HEK293 (cell line): ENCODE data around the gene KRTAP10-6.

Experiments used
- CTCF ChIA-PET: fragments of 350-600 bp; formaldehyde crosslinking; extraction: SDS; loops from one replicate; lab custom pipeline; 2021; ENCODE audit warnings: antibody characterized with exemption; lab: Yijun Ruan, JAX
- POLR2A ChIA-PET: fragments of 300-600 bp; formaldehyde crosslinking; extraction: SDS; loops from one replicate; lab custom pipeline; 2020; ENCODE audit warnings: antibody characterized with exemption, inconsistent platforms; lab: Yijun Ruan, JAX
- H3K27ac ChIP-seq: fragments of 200-500 bp; sonication (Bioruptor generic); 2 replicates; pipeline ENCODE4 v1.5.1; 2014; ENCODE audit warnings: low read depth, low read length, control low read depth, inconsistent platforms; ENCODE audit errors: extremely low read depth
- H3K36me3 ChIP-seq, 2 experiments: fragments of 200-500 bp in 1 of 2; sonication (Bioruptor generic) in 1 of 2; 1 replicate in 1 of 2; 2 replicates in 1 of 2; pipeline ENCODE4 v1.5.1; 2014 to 2017; ENCODE audit warnings: inconsistent platforms in 2 of 2, low read length in 2 of 2; ENCODE audit not compliant: control insufficient read depth in 2 of 2, insufficient read depth in 1 of 2
- H3K4me1 ChIP-seq: fragments of 200-500 bp; sonication (Bioruptor generic); 2 replicates; pipeline ENCODE4 v1.5.1; 2014; ENCODE audit warnings: mild to moderate bottlenecking, low read length, inconsistent platforms; ENCODE audit not compliant: control insufficient read depth, insufficient read depth
- H3K4me3 ChIP-seq: 2 replicates; pipeline ENCODE4 v1.5.1; 2011; ENCODE audit warnings: low read depth, mild to moderate bottlenecking, control low read depth, low read length, moderate library complexity
- H3K9me3 ChIP-seq: fragments of 200-500 bp; sonication (Bioruptor generic); 2 replicates; pipeline ENCODE4 v1.5.1; 2014; ENCODE audit warnings: low read depth, low read length, inconsistent platforms; ENCODE audit not compliant: control insufficient read depth, insufficient read depth
- ELK4 ChIP-seq: IDR thresholded peaks from 2 replicates; pipeline ENCODE4 v1.6.1; 2011; ENCODE audit warnings: mild to moderate bottlenecking, low read depth, low read length, borderline replicate concordance
- GLI2 ChIP-seq: fragments of 450-650 bp; formaldehyde crosslinking; IDR thresholded peaks from 2 replicates; pipeline ENCODE4; 2017; ENCODE audit warnings: missing biosample characterization, missing genetic modification characterization, low read depth, borderline replicate concordance
- KLF8 ChIP-seq: fragments of 450-650 bp; formaldehyde crosslinking; IDR thresholded peaks from 2 replicates; pipeline ENCODE4 v1.5.1; 2016; ENCODE audit warnings: missing biosample characterization, missing genetic modification characterization
- MEIS1 ChIP-seq: sonication (generic); formaldehyde crosslinking; IDR thresholded peaks from 2 replicates; pipeline ENCODE4 v1.8.1; 2022; ENCODE audit warnings: missing genetic modification reagents, mild to moderate bottlenecking, borderline replicate concordance
- SALL2 ChIP-seq: fragments of 450-650 bp; formaldehyde crosslinking; IDR thresholded peaks from 2 replicates; pipeline ENCODE4 v1.5.0; 2017; ENCODE audit warnings: missing biosample characterization, mild to moderate bottlenecking, missing genetic modification characterization, borderline replicate concordance
- ZFP37 ChIP-seq: fragments of 450-650 bp; formaldehyde crosslinking; IDR thresholded peaks from 2 replicates; pipeline ENCODE4 v1.5.1; 2016; ENCODE audit warnings: missing biosample characterization, missing genetic modification characterization
- ZNF148 ChIP-seq: fragments of 450-650 bp; formaldehyde crosslinking; IDR thresholded peaks from 2 replicates; pipeline ENCODE4 v1.5.0; 2017; ENCODE audit warnings: missing biosample characterization, missing genetic modification characterization, borderline replicate concordance
- ZNF18 ChIP-seq: fragments of 450-650 bp; formaldehyde crosslinking; IDR thresholded peaks from 2 replicates; pipeline ENCODE4 v1.5.1; 2016; ENCODE audit warnings: missing biosample characterization, missing genetic modification characterization
- ZNF214 ChIP-seq: fragments of 450-650 bp; formaldehyde crosslinking; IDR thresholded peaks from 2 replicates; pipeline ENCODE4 v1.5.1; 2017; ENCODE audit warnings: missing biosample characterization, mild to moderate bottlenecking, missing genetic modification characterization, borderline replicate concordance
- ZNF23 ChIP-seq: fragments of 450-650 bp; formaldehyde crosslinking; IDR thresholded peaks from 2 replicates; pipeline ENCODE4 v1.5.1; 2016; ENCODE audit warnings: missing biosample characterization, missing genetic modification characterization, borderline replicate concordance
- ZNF24 ChIP-seq: fragments of 450-650 bp; formaldehyde crosslinking; IDR thresholded peaks from 2 replicates; pipeline ENCODE4 v1.5.1; 2016; ENCODE audit warnings: missing biosample characterization, missing genetic modification characterization
- ZNF350 ChIP-seq: fragments of 450-650 bp; formaldehyde crosslinking; IDR thresholded peaks from 2 replicates; pipeline ENCODE4 v1.5.0; 2017; ENCODE audit warnings: missing biosample characterization, mild to moderate bottlenecking, missing genetic modification characterization
- ZNF362 ChIP-seq: fragments of 450-650 bp; formaldehyde crosslinking; IDR thresholded peaks from 2 replicates; pipeline ENCODE4 v1.5.1; 2016; ENCODE audit warnings: missing biosample characterization, missing genetic modification characterization
- ZNF404 ChIP-seq: fragments of 450-650 bp; formaldehyde crosslinking; IDR thresholded peaks from 2 replicates; pipeline ENCODE4 v1.5.1; 2017; ENCODE audit warnings: missing biosample characterization, missing genetic modification characterization
- ZNF571 ChIP-seq: fragments of 450-650 bp; formaldehyde crosslinking; IDR thresholded peaks from 2 replicates; pipeline ENCODE4 v1.5.0; 2017; ENCODE audit warnings: missing biosample characterization, missing genetic modification characterization
- ZNF670 ChIP-seq: fragments of 450-650 bp; formaldehyde crosslinking; IDR thresholded peaks from 2 replicates; pipeline ENCODE4 v1.5.1; 2016; ENCODE audit warnings: missing biosample characterization, missing genetic modification characterization, low read depth
- ZNF792 ChIP-seq: fragments of 450-650 bp; formaldehyde crosslinking; IDR thresholded peaks from 2 replicates; pipeline ENCODE4 v1.5.1; 2016; ENCODE audit warnings: missing biosample characterization, missing genetic modification characterization

The KRTAP10-6 gene

GRCh38 chr21:44555200-44555875 is 37.0 kb downstream of the KRTAP10-6 start:
- Histone ChIP-seq H3K27ac (no peak overlapping the region), H3K36me3 (no peaks in the 10 kb centered on the region), H3K4me1 (no peaks in the 10 kb centered on the region), H3K4me3 (no peak overlapping the region), H3K9me3 (no peaks in the 10 kb centered on the region)
- no peak for TF ChIP-seq MEIS1
- no peak for TF ChIP-seq ZNF24 (tag by site-specific recombination)
- TF ChIP-seq ZNF362 (tag by site-specific recombination), result no peak
- no peak for TF ChIP-seq ZNF571 (tag by site-specific recombination)
- TF ChIP-seq ELK4, result no peak
- no peak for TF ChIP-seq ZNF404 (tag by site-specific recombination)
- no peak for TF ChIP-seq ZFP37 (tag by site-specific recombination)
- no peak for TF ChIP-seq ZNF18 (tag by site-specific recombination)
- TF ChIP-seq ZNF23, result no peak
- no peak for TF ChIP-seq ZNF792 (tag by site-specific recombination)
- no peak for TF ChIP-seq GLI2 (tag by site-specific recombination)
- CTCF ChIA-PET, result interaction anchor here (0.9 kb wide), 1 partner anchor 9 kb away, joined by 3 read pairs; no protein-coding TSS in a partner anchor
- POLR2A ChIA-PET, result no interaction called here

- Histone ChIP-seq H3K27ac (no peak overlapping the region), H3K4me3 (no peak overlapping the region), H3K4me1 (no peaks in the 10 kb centered on the region), H3K9me3 (no peaks in the 10 kb centered on the region), H3K36me3 (no peaks in the 10 kb centered on the region)
- TF ChIP-seq ZNF670 (tag by site-specific recombination) (no peak), KLF8 (no peak), SALL2 (tag by site-specific recombination) (no peak), ZNF350 (tag by site-specific recombination) (no peak), ZNF214 (no peak)
- CTCF ChIA-PET, result no interaction called here
- POLR2A ChIA-PET, result no interaction called here
Observed at GRCh38 chr21:44552681-44553080, 39.6 kb downstream of the KRTAP10-6 start.

- CTCF ChIA-PET, result no interaction called here
- TF ChIP-seq ZNF148 (tag by site-specific recombination), result no peak
- no peak overlapping the region for H3K4me3 ChIP-seq
- H3K36me3 ChIP-seq, result no peaks in the 10 kb centered on the region
- POLR2A ChIA-PET, result no interaction called here
- H3K9me3 ChIP-seq, result no peaks in the 10 kb centered on the region
- H3K27ac ChIP-seq, result no peak overlapping the region
- H3K4me1 ChIP-seq, result no peaks in the 10 kb centered on the region
Observed at GRCh38 chr21:44552136-44552535, 40.2 kb downstream of the KRTAP10-6 start.
